ENCODE measurements around the gene LRRFIP2.

Gene LRRFIP2

DNA sequence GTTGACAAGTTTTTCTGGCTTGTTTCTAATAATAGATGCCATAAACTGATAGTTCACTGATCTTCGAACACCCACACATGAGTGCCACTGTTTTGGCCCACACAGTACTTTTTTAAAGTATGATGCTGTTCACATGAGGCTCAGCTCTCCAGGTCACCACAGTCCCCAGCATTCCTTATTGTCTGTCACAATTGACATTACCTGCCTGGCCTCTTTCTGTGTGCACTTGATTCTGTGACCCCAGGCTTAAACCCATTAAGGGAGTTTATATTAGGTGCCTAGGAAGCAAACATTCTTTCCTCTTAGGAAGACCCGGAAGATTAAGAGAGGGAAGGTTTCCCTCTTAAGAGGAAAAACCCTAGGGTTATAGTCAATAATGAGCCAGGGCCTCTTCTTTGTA is 24.2 kb upstream of the LRRFIP2 start:
- no peak for DNase-seq
- Histone ChIP-seq H3K4me2 (ENCODE audit: low read depth, low read length) (no peak overlapping the region), H4K20me1 (ENCODE audit: insufficient read depth, low read length) (no peaks in the 10 kb centered on the region), H3K4me1 (ENCODE audit: low read length) (no peaks in the 10 kb centered on the region), H3K27me3 (replicated peaks; ENCODE audit: insufficient read depth, low read length) (no peaks in the 10 kb centered on the region), H3F3A (ENCODE audit: insufficient read depth, low read length) (no peaks in the 10 kb centered on the region), H3K36me3 (replicated peaks; ENCODE audit: insufficient read depth, low read length) (no peaks in the 10 kb centered on the region), H3K27ac (ENCODE audit: low read length) (no peak overlapping the region), H3K9me2 (replicated peaks; ENCODE audit: insufficient read depth, low read length) (no peaks in the 10 kb centered on the region), H2AFZ (ENCODE audit: low read length) (no peak overlapping the region), H3K9ac (ENCODE audit: low read length) (no peak overlapping the region), H3K4me3 (ENCODE audit: low read length) (no peak overlapping the region), H3K79me2 (ENCODE audit: low read length) (no peaks in the 10 kb centered on the region), H3K9me3 (replicated peaks; ENCODE audit: insufficient read depth, low read length) (no peaks in the 10 kb centered on the region)
- TF ChIP-seq EZH2phosphoT487 (IDR thresholded peaks at IDR 0.05; ENCODE audit: low read length) (no peak), EZH2 (optimal IDR thresholded peaks at IDR 0.05; ENCODE audit: low read depth, low read length) (no peak)
- TF ChIP-seq, protein P1, sequence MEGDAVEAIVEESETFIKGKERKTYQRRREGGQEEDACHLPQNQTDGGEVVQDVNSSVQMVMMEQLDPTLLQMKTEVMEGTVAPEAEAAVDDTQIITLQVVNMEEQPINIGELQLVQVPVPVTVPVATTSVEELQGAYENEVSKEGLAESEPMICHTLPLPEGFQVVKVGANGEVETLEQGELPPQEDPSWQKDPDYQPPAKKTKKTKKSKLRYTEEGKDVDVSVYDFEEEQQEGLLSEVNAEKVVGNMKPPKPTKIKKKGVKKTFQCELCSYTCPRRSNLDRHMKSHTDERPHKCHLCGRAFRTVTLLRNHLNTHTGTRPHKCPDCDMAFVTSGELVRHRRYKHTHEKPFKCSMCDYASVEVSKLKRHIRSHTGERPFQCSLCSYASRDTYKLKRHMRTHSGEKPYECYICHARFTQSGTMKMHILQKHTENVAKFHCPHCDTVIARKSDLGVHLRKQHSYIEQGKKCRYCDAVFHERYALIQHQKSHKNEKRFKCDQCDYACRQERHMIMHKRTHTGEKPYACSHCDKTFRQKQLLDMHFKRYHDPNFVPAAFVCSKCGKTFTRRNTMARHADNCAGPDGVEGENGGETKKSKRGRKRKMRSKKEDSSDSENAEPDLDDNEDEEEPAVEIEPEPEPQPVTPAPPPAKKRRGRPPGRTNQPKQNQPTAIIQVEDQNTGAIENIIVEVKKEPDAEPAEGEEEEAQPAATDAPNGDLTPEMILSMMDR (IDR thresholded peaks at IDR 0.05; ENCODE audit: low read length), result no peak

DNA sequence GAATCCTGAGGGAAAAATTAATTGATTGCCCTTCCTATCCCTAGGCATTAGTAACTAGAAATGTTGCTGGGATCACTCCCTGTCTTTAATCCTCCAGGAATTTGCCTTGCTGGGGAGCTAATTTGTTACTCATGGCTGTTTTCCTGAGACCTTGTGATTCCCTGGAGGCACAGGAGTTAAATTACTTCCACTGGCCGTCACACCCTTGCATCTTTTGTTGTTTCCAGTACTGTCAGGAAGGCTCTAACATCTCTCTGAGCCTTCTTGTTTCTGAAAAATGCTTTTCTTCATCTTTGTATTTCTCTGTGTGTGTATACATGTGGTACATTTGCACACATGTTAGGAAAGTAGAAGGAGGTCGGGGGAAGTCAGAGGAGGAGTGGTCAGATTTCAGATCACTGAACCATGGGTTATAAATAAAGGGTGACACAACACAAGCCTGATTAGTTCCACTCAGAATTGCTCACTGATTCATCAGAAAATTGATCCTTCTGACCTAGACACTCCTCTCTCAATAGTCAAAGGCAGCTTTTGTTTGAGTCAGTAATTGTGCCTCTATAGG is 23.5 kb upstream of the LRRFIP2 start:
- no peaks in the 10 kb centered on the region for H3K4me1 ChIP-seq (ENCODE audit: low read length)
- no peaks in the 10 kb centered on the region for H3K27me3 ChIP-seq (replicated peaks; ENCODE audit: insufficient read depth, low read length)
- H3K79me2 ChIP-seq (ENCODE audit: low read length), result no peaks in the 10 kb centered on the region
- H3K9ac ChIP-seq (ENCODE audit: low read length), result no peak overlapping the region
- no peak overlapping the region for H3K4me2 ChIP-seq (ENCODE audit: low read depth, low read length)
- DNase-seq, result no peak
- H3K27ac ChIP-seq (ENCODE audit: low read length), result no peak overlapping the region
- H3F3A ChIP-seq (ENCODE audit: insufficient read depth, low read length), result no peaks in the 10 kb centered on the region
- no peak overlapping the region for H3K4me3 ChIP-seq (ENCODE audit: low read length)
- TF ChIP-seq EZH2 (optimal IDR thresholded peaks at IDR 0.05; ENCODE audit: low read depth, low read length) (no peak), EZH2phosphoT487 (IDR thresholded peaks at IDR 0.05; ENCODE audit: low read length) (no peak)
- TF ChIP-seq, protein P1 (IDR thresholded peaks at IDR 0.05; ENCODE audit: low read length), result no peak
- H3K9me3 ChIP-seq (replicated peaks; ENCODE audit: insufficient read depth, low read length), result no peaks in the 10 kb centered on the region
- H2AFZ ChIP-seq (ENCODE audit: low read length), result no peak overlapping the region
- no peaks in the 10 kb centered on the region for H3K9me2 ChIP-seq (replicated peaks; ENCODE audit: insufficient read depth, low read length)
- H4K20me1 ChIP-seq (ENCODE audit: insufficient read depth, low read length), result no peaks in the 10 kb centered on the region
- H3K36me3 ChIP-seq (replicated peaks; ENCODE audit: insufficient read depth, low read length), result no peaks in the 10 kb centered on the region

DNA sequence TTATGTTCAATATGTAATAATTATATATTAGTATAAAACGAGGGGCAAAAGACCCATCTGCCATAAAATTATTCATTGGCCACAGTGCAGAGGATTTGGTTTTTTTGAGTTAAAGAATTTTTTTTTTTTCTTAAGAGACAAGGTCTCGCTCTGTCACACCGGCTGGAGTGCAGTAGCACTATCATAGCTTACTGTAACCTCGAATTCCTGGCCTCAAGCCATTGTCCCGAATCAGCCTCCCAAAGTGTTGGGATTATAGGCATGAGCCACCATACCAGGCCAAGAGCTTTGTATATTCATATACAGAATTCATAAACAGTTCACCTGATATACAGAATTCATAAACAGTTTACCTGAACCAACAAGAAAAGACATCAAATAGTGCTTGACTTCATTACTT is 20.2 kb upstream of the LRRFIP2 start:
- Histone ChIP-seq H3F3A (ENCODE audit: insufficient read depth, low read length) (no peaks in the 10 kb centered on the region), H3K9me2 (replicated peaks; ENCODE audit: insufficient read depth, low read length) (no peaks in the 10 kb centered on the region), H4K20me1 (ENCODE audit: insufficient read depth, low read length) (no peaks in the 10 kb centered on the region), H3K9ac (ENCODE audit: low read length) (no peak overlapping the region), H3K27me3 (replicated peaks; ENCODE audit: insufficient read depth, low read length) (no peaks in the 10 kb centered on the region), H3K4me3 (ENCODE audit: low read length) (no peak overlapping the region), H2AFZ (ENCODE audit: low read length) (no peak overlapping the region), H3K4me1 (ENCODE audit: low read length) (no peaks in the 10 kb centered on the region), H3K9me3 (replicated peaks; ENCODE audit: insufficient read depth, low read length) (no peaks in the 10 kb centered on the region), H3K4me2 (ENCODE audit: low read depth, low read length) (no peak overlapping the region), H3K79me2 (ENCODE audit: low read length) (no peaks in the 10 kb centered on the region), H3K36me3 (replicated peaks; ENCODE audit: insufficient read depth, low read length) (no peaks in the 10 kb centered on the region), H3K27ac (ENCODE audit: low read length) (no peak overlapping the region)
- DNase-seq, result no peak
- TF ChIP-seq EZH2phosphoT487 (IDR thresholded peaks at IDR 0.05; ENCODE audit: low read length), result no peak
- TF ChIP-seq, protein P1 (IDR thresholded peaks at IDR 0.05; ENCODE audit: low read length), result no peak
- no peak for TF ChIP-seq EZH2 (optimal IDR thresholded peaks at IDR 0.05; ENCODE audit: low read depth, low read length)

All from MM.1S (cell line).